ENCODE data around the gene TRABD2A. TPM values are rescaled to one million over a fixed set of nuclear protein-coding genes. Genes with fewer than 3 reads are reported as not detected.

Gene TRABD2A
- total and polyA plus RNA-seq, 9 of the 15 experiments (the other 6 are each of a cell fraction or from before 2014, with no cell fraction given) = 0.07 to 0.45 (median 0.25) TPM

- TF ChIP-seq TEAD1 (CRISPR knock-in tag; IDR thresholded peaks at IDR 0.05) = no peak
- TF ChIP-seq, protein P1, sequence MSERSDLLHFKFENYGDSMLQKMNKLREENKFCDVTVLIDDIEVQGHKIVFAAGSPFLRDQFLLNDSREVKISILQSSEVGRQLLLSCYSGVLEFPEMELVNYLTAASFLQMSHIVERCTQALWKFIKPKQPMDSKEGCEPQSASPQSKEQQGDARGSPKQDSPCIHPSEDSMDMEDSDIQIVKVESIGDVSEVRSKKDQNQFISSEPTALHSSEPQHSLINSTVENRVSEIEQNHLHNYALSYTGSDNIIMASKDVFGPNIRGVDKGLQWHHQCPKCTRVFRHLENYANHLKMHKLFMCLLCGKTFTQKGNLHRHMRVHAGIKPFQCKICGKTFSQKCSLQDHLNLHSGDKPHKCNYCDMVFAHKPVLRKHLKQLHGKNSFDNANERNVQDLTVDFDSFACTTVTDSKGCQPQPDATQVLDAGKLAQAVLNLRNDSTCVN (CRISPR knock-in tag; IDR thresholded peaks at IDR 0.05) = peak; percentile 77; the same call in 1 of the 2 replicates
- TF ChIP-seq, protein P2, sequence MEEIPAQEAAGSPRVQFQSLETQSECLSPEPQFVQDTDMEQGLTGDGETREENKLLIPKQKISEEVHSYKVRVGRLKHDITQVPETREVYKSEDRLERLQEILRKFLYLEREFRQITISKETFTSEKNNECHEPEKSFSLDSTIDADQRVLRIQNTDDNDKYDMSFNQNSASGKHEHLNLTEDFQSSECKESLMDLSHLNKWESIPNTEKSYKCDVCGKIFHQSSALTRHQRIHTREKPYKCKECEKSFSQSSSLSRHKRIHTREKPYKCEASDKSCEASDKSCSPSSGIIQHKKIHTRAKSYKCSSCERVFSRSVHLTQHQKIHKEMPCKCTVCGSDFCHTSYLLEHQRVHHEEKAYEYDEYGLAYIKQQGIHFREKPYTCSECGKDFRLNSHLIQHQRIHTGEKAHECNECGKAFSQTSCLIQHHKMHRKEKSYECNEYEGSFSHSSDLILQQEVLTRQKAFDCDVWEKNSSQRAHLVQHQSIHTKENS (CRISPR knock-in tag; IDR thresholded peaks at IDR 0.05) = no peak
- no peak for TF ChIP-seq NUFIP1 (IDR thresholded peaks at IDR 0.05; ENCODE audit: partially characterized antibody)
- peak; percentile 90; the same call in 1 of the 2 replicates for TF ChIP-seq THRB (CRISPR knock-in tag; conservative IDR thresholded peaks at IDR 0.05)
- TF ChIP-seq TCF15 (CRISPR knock-in tag; IDR thresholded peaks at IDR 0.05) = no peak
- no peak for TF ChIP-seq ZNF398 (CRISPR knock-in tag; IDR thresholded peaks at IDR 0.05)
- TF ChIP-seq RBM39 (optimal IDR thresholded peaks at IDR 0.05; ENCODE audit: low read depth, low read length) = no peak
- no peak for TF ChIP-seq ZNF717 (CRISPR knock-in tag; IDR thresholded peaks at IDR 0.05)
- TF ChIP-seq, protein P3, sequence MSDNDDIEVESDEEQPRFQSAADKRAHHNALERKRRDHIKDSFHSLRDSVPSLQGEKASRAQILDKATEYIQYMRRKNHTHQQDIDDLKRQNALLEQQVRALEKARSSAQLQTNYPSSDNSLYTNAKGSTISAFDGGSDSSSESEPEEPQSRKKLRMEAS (CRISPR knock-in tag; IDR thresholded peaks at IDR 0.05) = no peak
- TF ChIP-seq XRCC5 (IDR thresholded peaks at IDR 0.05; ENCODE audit: low read depth, low read length) = no peak
- no peak for TF ChIP-seq SMARCA5 (IDR thresholded peaks at IDR 0.05)
- TF ChIP-seq ZNF592 (IDR thresholded peaks at IDR 0.05) = no peak
- no peak for TF ChIP-seq ZNF232 (CRISPR knock-in tag; IDR thresholded peaks at IDR 0.05)
- TF ChIP-seq SOX6 (IDR thresholded peaks at IDR 0.05) = peak; percentile 59
- no peak for TF ChIP-seq TOE1 (IDR thresholded peaks at IDR 0.05; ENCODE audit: borderline replicate concordance)
- TF ChIP-seq TOE1 (CRISPR knock-in tag; IDR thresholded peaks at IDR 0.05; ENCODE audit: borderline replicate concordance, low read depth) = no peak
These were observed 26.2 kb upstream of the TRABD2A start (continued) for GRCh38 chr2:84906900-84907714.
